Neuronal stem cell (in vitro differentiated cells): ENCODE measurements around the gene DIAPH2.

Experiments
- DNase-seq: peaks from one replicate; pipeline ENCODE4 v3.0.0-alpha.2; 2013; ENCODE audit warnings: low spot score
- H2AFZ ChIP-seq: one replicate; pipeline ENCODE4 v1.6.1; 2013; ENCODE audit warnings: mild to moderate bottlenecking, low read length, inconsistent platforms
- H2AK5ac ChIP-seq: 2 replicates; pipeline ENCODE4 v1.6.1; 2013; ENCODE audit warnings: low read depth, mild to moderate bottlenecking, inconsistent platforms, low read length, moderate library complexity, mixed read lengths
- H2BK120ac ChIP-seq: 2 replicates; pipeline ENCODE4 v1.6.1; 2013; ENCODE audit warnings: low read depth, mild to moderate bottlenecking, inconsistent platforms, low read length, moderate library complexity, mixed read lengths
- H2BK12ac ChIP-seq: one replicate; pipeline ENCODE4 v1.6.1; 2013; ENCODE audit warnings: low read length, inconsistent platforms
- H2BK15ac ChIP-seq: 2 replicates; pipeline ENCODE4 v1.6.1; 2013; ENCODE audit warnings: mild to moderate bottlenecking, low read length, inconsistent platforms, mixed read lengths
- H2BK5ac ChIP-seq: one replicate; pipeline ENCODE4 v1.6.1; 2013; ENCODE audit warnings: inconsistent platforms, mild to moderate bottlenecking, low read length, moderate library complexity
- H3K14ac ChIP-seq: one replicate; pipeline ENCODE4 v1.6.1; 2013; ENCODE audit warnings: low read length, inconsistent platforms
- H3K18ac ChIP-seq: 2 replicates; pipeline ENCODE4 v1.6.1; 2013; ENCODE audit warnings: low read length, inconsistent platforms
- H3K23ac ChIP-seq: 2 replicates; pipeline ENCODE4 v1.6.1; 2013; ENCODE audit warnings: low read depth, mild to moderate bottlenecking, mixed read lengths, low read length, inconsistent platforms; ENCODE audit not compliant: poor library complexity
- H3K27ac ChIP-seq: replicated peaks from 3 replicates; pipeline ENCODE4 v1.5.1; 2013; ENCODE audit warnings: low read length, inconsistent platforms
- H3K27me3 ChIP-seq, 3 experiments: 2 replicates each; pipeline ENCODE4 v1.6.1; 2013; ENCODE audit warnings: low read length in 3 of 3, mild to moderate bottlenecking in 2 of 3, inconsistent platforms in 1 of 3, low read depth in 1 of 3, mixed read lengths in 1 of 3, moderate library complexity in 1 of 3; ENCODE audit not compliant: control insufficient read depth in 3 of 3, insufficient read depth in 3 of 3
- H3K36me3 ChIP-seq, 2 donors: replicated peaks in 1 of 2; 2 replicates each; pipeline ENCODE4 v1.6.1; 2013; ENCODE audit warnings: low read length in 2 of 2; ENCODE audit not compliant: control insufficient read depth in 2 of 2, insufficient read depth in 2 of 2
- H3K4ac ChIP-seq: 2 replicates; pipeline ENCODE4 v1.6.1; 2013; ENCODE audit warnings: inconsistent platforms, mild to moderate bottlenecking, low read length, moderate library complexity
- H3K4me1 ChIP-seq, 2 donors: 1 replicate in 1 of 2; 2 replicates in 1 of 2; pipeline ENCODE4 v1.6.1; 2013; ENCODE audit warnings: low read length in 2 of 2, low read depth in 1 of 2; ENCODE audit not compliant: control insufficient read depth in 2 of 2, insufficient read depth in 1 of 2
- H3K4me2 ChIP-seq: one replicate; pipeline ENCODE4 v1.6.1; 2013; ENCODE audit warnings: mild to moderate bottlenecking, low read length, inconsistent platforms; ENCODE audit not compliant: insufficient read depth, poor library complexity, severe bottlenecking
- H3K4me3 ChIP-seq, 2 donors: 2 replicates each; pipeline ENCODE4 v1.5.1; 2013; ENCODE audit warnings: low read length in 2 of 2, mild to moderate bottlenecking in 2 of 2, inconsistent platforms in 1 of 2, moderate library complexity in 1 of 2
- H3K79me1 ChIP-seq: one replicate; pipeline ENCODE4 v1.6.1; 2013; ENCODE audit warnings: low read depth, mild to moderate bottlenecking, inconsistent platforms, low read length, moderate library complexity
- H3K9ac ChIP-seq: one replicate; pipeline ENCODE4 v1.6.1; 2013; ENCODE audit warnings: mild to moderate bottlenecking, low read depth, low read length, inconsistent platforms; ENCODE audit not compliant: poor library complexity
- H3K9me3 ChIP-seq, 2 donors: replicated peaks in 1 of 2; 2 replicates each; pipeline versions ENCODE3 to v1.6.1; 2013; ENCODE audit warnings: low read length in 2 of 2, mild to moderate bottlenecking in 2 of 2, inconsistent platforms in 1 of 2, low read depth in 1 of 2, mixed read lengths in 1 of 2, moderate library complexity in 1 of 2; ENCODE audit not compliant: control insufficient read depth in 2 of 2, insufficient read depth in 1 of 2
- H4K8ac ChIP-seq: one replicate; pipeline ENCODE4 v1.6.1; 2013; ENCODE audit warnings: low read depth, mild to moderate bottlenecking, inconsistent platforms, low read length, moderate library complexity
- H4K91ac ChIP-seq: one replicate; pipeline ENCODE4 v1.6.1; 2013; ENCODE audit warnings: low read length, low read depth, mild to moderate bottlenecking, inconsistent platforms; ENCODE audit not compliant: poor library complexity
- WGBS, 2 donors: extraction: QIAGEN DNeasy Blood & Tissue Kit; methylation state at CpG; one replicate each; pipeline ENCODE4 v1.1.7; 2013; ENCODE audit warnings: missing lambda C conversion rate in 2 of 2, mixed read lengths in 1 of 2; ENCODE audit not compliant: insufficient read length in 2 of 2, insufficient replicate concordance in 1 of 2; ENCODE audit errors: extremely low coverage in 2 of 2; 5-methylcytosine and 5-hydroxymethylcytosine counted together

The DIAPH2 gene

DNA sequence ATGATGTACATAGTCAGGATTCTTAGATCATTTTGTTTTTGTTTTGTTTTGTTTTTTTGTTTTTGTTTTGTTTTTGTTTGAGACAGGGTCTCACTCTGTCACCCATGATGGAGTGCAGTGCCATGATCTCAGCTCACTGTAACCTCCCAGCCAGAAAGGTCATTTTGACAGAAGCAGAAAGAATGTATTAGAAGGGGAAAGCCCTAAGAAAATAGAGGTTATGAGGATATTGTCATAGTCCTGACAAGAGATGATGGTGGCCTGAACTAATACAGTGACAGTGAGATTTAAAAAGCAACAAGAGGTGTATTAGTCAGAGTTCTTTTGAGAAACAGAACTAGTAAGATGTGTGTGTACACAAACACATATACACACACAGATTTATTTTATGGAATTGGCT lies 702.4 kb downstream of the DIAPH2 start:
- H4K91ac ChIP-seq = no peak overlapping the region
- H3K4me2 ChIP-seq = no peak overlapping the region
- H3K36me3 ChIP-seq = no peaks in the 10 kb centered on the region
- H2BK5ac ChIP-seq = no peak overlapping the region
- H3K27me3 ChIP-seq = no peaks in the 10 kb centered on the region
- H3K9ac ChIP-seq = no peak overlapping the region
- H3K9me3 ChIP-seq = peaks cover 0 to 5% of the 10 kb centered on the region in 2 donors
- no peak overlapping the region for H3K18ac ChIP-seq
- H4K8ac ChIP-seq = no peak overlapping the region
- no peak overlapping the region for H3K14ac ChIP-seq
- H3K27ac ChIP-seq = no peak overlapping the region
- H3K23ac ChIP-seq = no peak overlapping the region
- H2BK120ac ChIP-seq = no peak overlapping the region
- H2AK5ac ChIP-seq = no peak overlapping the region
- no peak overlapping the region for H2BK15ac ChIP-seq
- H2AFZ ChIP-seq = no peak overlapping the region
- H3K79me1 ChIP-seq = no peaks in the 10 kb centered on the region
- no peak overlapping the region for H2BK12ac ChIP-seq
- no peak for DNase-seq
- no peak overlapping the region for H3K4ac ChIP-seq
- H3K4me3 ChIP-seq = no peak overlapping the region
- H3K4me1 ChIP-seq = no peaks in the 10 kb centered on the region

GRCh38 chrX:97389761-97390192 lies 705.1 kb downstream of the DIAPH2 start:
- Histone ChIP-seq H3K23ac (no peak overlapping the region), H3K4me1 (no peaks in the 10 kb centered on the region), H3K27ac (no peak overlapping the region), H2BK12ac (no peak overlapping the region), H3K9me3 (peaks cover 0 to 5% of the 10 kb centered on the region in 2 donors), H3K14ac (no peak overlapping the region), H2BK15ac (no peak overlapping the region), H3K27me3 (no peaks in the 10 kb centered on the region), H3K18ac (no peak overlapping the region), H3K9ac (no peak overlapping the region), H2AFZ (no peak overlapping the region), H3K4me3 (no peak overlapping the region), H3K36me3 (no peaks in the 10 kb centered on the region), H3K4ac (no peak overlapping the region), H2AK5ac (no peak overlapping the region), H4K91ac (no peak overlapping the region), H2BK120ac (no peak overlapping the region), H3K79me1 (no peaks in the 10 kb centered on the region), H2BK5ac (no peak overlapping the region), H3K4me2 (no peak overlapping the region), H4K8ac (no peak overlapping the region)
- WGBS, 2 donors = no CpG with 5 or more reads among the region's 3 CpGs
- DNase-seq = no peak

GRCh38 chrX:97397371-97397770 lies 712.7 kb downstream of the DIAPH2 start:
- Histone ChIP-seq H3K18ac (no peak overlapping the region), H3K27me3 (no peaks in the 10 kb centered on the region), H3K9ac (no peak overlapping the region), H3K4me2 (no peak overlapping the region), H2BK12ac (no peak overlapping the region), H2AFZ (no peak overlapping the region), H3K79me1 (no peaks in the 10 kb centered on the region), H3K23ac (no peak overlapping the region), H2BK15ac (no peak overlapping the region), H2AK5ac (no peak overlapping the region), H3K9me3 (no peaks in the 10 kb centered on the region), H4K91ac (no peak overlapping the region), H2BK5ac (no peak overlapping the region), H4K8ac (no peak overlapping the region), H3K14ac (no peak overlapping the region), H3K4ac (no peak overlapping the region), H3K36me3 (no peaks in the 10 kb centered on the region), H3K4me3 (no peak overlapping the region), H2BK120ac (no peak overlapping the region), H3K4me1 (peaks cover 0 to 3% of the 10 kb centered on the region in 2 donors), H3K27ac (no peak overlapping the region)
- DNase-seq = no peak
- WGBS, 2 donors = no CpG with 5 or more reads among the region's 3 CpGs

GRCh38 chrX:97398030-97398551 lies 713.4 kb downstream of the DIAPH2 start:
- no peak overlapping the region for H3K4ac ChIP-seq
- no peaks in the 10 kb centered on the region for H3K79me1 ChIP-seq
- H2AFZ ChIP-seq = peak overlapping the region; percentile 2
- H3K27me3 ChIP-seq = no peaks in the 10 kb centered on the region
- no peak overlapping the region for H3K4me3 ChIP-seq
- no peak overlapping the region for H3K14ac ChIP-seq
- no peak overlapping the region for H3K23ac ChIP-seq
- no peak overlapping the region for H4K91ac ChIP-seq
- no peak for DNase-seq
- H3K36me3 ChIP-seq = no peaks in the 10 kb centered on the region
- WGBS, 2 donors = no CpG with 5 or more reads among the region's 3 CpGs
- no peak overlapping the region for H2BK15ac ChIP-seq
- no peak overlapping the region for H2BK5ac ChIP-seq
- peaks cover 0 to 3% of the 10 kb centered on the region in 2 donors for H3K4me1 ChIP-seq
- no peak overlapping the region for H3K9ac ChIP-seq
- no peak overlapping the region for H3K4me2 ChIP-seq
- no peak overlapping the region for H3K18ac ChIP-seq
- H2BK120ac ChIP-seq = no peak overlapping the region
- no peak overlapping the region for H2AK5ac ChIP-seq
- H3K9me3 ChIP-seq = no peaks in the 10 kb centered on the region
- no peak overlapping the region for H4K8ac ChIP-seq
- H3K27ac ChIP-seq = no peak overlapping the region
- no peak overlapping the region for H2BK12ac ChIP-seq
